Activated gamma-delta T cell treated with Interleukin-2 at 50 U/mL for 16 hours (primary cell): ENCODE data around the gene TANK.
"Not testable (repeated sequence)": the region's sequence is repeated elsewhere in the genome, so short reads cannot be mapped to it uniquely, and the experiment has no call there.

Source experiments
- DNase-seq: peaks from one replicate; pipeline ENCODE4 v3.0.0-alpha.2; 2020

Gene TANK

GRCh38 chr2:161170377-161170776 lies 10.1 kb downstream of the TANK start:
- no peak for DNase-seq

GRCh38 chr2:161170958-161171932 lies 11.0 kb downstream of the TANK start:
- no peak for DNase-seq

DNA sequence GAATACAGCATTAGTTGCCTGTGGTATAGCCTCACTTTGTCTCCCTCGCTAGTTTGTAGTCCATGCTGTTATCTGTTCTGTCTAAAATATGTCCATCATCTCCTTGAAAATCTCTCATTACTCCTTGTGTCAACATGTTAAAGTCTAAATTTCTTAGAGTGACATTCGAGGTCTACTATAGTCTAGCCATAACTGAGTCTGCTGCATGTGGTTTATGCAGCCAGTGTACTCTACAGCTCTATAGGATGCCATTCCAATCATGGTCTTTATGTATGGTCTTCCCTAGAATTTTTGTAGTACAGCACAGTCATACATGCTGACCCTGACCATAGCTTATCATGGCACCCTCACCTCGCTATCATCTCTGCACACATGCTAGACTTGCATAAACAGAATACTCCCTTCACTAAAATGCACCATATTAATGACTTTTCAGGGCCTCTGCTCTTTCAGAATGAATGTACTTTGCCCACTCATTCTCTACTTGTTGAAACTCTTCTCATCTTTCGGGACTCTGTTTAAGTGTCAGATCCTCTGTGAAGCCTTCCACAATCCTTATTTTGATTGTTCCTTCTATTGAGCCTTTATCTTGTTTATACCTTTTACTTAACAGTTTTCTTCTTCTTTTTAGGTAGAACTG lies 12.8 kb downstream of the TANK start:
- no peak for DNase-seq

DNA sequence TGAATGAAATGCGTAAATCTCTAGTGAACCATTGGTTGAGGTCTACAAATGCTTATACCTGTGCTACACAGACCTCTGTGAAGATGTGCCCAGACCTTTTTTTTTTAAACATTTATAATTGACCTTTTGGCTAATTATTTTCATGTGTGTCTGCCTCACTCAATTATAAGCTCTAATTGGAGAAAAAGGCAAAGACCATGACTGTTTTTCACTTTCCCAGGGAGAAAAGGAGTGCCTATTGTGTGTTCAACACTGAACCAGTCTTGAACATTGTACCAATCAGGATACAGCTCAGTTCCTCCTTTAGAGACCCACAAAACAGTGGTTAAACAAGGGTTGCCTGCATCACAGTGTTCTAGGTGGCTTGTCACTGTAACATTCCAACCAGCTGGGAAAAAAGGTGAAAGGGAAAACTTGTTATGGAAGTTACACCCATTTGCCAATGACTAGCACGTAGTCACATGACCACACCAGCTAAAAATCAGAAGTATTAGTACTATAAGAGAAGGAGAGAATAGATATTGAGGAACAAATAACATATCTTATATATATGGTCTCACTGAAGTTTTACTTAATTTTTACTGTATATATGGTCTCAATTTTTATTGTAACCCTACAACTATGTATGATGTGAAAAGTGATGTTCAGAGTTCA lies 13.4 kb downstream of the TANK start:
- DNase-seq: no peak

- DNase-seq: no peak
These were observed 17.7 kb downstream of the TANK start for GRCh38 chr2:161177969-161178368.

DNA sequence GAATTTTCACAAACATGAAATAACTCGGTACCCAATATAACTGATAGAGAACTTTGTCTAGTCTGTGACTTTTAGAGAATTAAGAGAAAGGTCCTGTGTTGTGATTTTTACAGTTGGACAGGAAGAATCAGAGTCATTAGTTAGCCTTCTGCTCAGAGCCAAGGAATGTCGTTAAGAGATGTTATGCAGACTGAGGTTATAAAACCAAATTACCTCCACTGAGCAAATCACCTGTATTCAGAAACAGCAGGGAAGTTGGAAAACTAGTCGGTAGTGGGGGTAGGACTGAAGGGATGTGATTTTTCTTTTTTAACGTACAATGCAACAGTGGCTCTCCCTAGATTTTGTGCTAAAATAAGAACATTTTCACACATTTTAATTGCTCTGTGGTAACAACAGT lies 18.5 kb downstream of the TANK start:
- no peak for DNase-seq

DNA sequence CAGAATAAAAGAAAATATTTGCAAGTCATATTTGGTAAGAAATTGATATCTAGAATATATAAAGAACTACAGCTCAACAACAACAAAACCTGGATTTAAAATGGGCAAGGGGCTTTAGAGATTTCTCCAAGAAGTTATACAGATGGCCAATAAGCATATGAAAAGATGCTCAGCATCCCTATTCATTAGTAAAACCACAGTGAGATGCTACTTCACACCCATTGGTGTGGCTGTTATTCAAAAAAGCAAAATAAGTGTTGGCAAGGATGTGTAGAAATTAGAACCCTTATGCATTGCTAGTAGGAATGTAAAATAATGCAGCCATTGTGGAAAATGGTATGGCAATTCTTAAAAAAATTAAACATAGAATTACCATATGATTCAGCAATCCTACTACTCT lies 29.8 kb downstream of the TANK start:
- no peak for DNase-seq

GRCh38 chr2:161195602-161196001 lies 35.4 kb downstream of the TANK start:
- not testable (repeated sequence) for DNase-seq

DNA sequence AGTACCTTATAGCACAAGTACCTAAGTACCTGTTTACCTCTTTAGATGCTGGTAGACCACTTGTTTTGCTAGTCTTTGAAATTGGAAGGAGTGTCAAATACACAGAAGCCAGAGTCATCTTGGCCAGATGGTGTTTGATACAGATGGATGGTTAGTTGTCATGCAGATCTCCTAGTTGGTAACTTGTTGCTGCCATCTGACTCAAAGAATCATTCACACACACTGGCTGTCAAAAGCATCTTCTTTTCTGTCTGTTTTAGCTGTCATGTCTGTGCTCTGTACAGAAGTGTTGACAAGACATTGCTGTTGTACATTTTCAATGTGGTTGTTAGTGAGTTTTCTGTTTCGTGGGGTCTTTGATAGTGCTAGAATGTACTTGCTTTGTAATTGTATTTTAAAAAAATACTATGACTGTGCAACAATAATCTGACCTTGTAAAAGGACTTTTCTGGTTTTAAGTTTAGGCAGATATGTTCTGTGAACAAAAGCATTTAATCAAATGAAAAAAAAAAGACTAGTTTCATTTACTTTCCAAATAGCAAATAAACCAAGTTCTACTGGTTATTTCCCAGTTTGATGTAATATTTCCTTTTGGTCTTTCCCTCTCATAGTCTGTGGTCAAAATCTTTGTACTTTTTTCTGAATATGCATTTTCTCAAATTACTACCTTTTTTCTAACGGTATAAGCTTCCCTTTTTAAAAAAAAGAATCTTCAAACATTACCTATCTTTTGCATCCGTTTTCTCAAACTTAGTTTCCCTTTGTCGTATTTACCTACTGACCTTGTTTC lies 39.9 kb downstream of the TANK start:
- no peak for DNase-seq

DNA sequence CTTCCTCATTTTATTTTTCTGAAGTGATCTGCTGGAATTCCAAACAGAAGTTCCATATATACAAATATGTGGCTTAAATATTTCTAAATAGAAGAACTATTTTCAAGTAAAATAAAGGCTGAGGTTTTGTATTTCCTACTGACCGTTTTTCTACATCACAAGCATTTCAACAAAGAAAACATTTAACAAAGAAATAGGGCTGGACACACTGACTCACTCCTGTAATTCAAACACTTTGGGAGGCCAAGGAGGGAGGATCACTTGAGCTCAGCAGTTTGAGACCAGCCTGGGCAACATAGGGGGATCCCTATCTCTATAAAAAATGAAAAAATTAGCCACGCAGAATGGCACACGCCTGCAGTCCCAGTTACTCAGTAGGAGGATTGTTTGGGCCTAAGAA lies 44.6 kb downstream of the TANK start:
- no peak for DNase-seq

- DNase-seq: no peak
These were observed 46.3 kb downstream of the TANK start for GRCh38 chr2:161206471-161207032.

DNA sequence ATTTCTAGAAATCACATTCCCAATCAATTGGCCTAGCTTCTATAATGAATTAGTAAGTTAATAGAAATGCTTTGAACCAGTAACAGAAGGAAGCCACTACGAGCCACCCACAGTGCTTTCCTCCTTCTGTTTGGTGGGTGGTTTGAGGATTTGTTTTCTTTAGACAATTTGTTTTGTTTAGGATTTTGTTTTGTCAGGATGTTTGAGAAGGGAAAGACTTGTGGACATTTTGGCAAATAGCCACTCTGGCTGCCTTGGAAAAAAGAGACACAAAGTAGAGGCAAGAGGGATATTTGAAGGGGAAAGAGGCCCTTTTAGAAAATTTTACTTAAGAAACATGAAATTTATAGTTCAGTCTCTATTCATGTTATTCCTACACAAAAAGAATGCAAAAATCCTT lies 47.7 kb downstream of the TANK start:
- no peak for DNase-seq

GRCh38 chr2:161208527-161209139 lies 48.4 kb downstream of the TANK start:
- DNase-seq: no peak

DNA sequence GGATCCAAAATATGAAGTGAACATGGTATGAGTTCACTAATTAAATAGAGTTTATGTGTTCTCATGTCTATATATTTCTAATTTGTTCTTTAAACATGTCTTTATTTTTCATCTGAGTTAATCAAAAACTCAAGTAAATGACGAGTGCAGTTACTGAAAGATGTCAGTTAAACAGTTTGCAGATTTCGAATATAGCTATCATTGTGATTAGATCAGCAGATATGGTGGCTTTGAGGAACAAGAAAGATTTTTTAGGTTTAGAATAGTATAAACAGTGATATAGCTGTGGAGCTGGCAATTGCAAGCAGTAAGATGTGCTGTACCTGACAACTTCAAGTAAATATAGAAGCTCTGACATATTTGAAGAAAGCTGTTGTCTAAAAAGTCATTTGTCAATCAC lies 49.7 kb downstream of the TANK start:
- no peak for DNase-seq

GRCh38 chr2:161217597-161218185 lies 57.5 kb downstream of the TANK start:
- DNase-seq: no peak

GRCh38 chr2:161219211-161219610 lies 59.0 kb downstream of the TANK start:
- DNase-seq: no peak

DNA sequence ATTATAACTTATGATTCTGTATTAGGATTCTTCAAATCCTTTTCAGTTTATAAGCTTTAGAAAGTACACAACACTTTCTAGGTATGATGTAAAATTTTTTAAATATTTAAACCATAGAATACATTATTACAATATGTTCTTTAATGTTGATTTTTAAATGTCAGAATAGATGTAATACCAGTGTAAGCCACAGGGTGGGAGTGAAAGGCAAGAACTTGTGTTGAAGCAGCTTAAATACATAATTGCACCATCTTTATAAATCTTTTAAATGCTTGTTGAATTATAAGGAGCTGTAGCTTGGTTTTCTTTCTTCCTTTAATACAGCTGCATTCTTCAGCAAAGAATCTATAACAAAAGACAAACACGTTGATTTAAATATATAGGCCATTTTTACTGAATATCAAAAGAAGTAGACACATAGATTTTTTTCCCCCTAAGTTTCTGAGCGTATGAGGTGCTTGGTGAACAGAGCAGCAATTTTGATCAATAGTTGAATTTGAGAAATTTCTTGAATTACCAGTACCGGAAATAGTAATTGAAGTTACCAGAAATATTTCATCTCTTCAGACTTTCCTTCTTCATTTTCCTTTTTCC lies 63.0 kb downstream of the TANK start:
- DNase-seq: no peak

GRCh38 chr2:161228511-161229240 lies 68.4 kb downstream of the TANK start:
- DNase-seq: no peak

- DNase-seq: no peak
These were observed 70.7 kb downstream of the TANK start for GRCh38 chr2:161230959-161231358.

- DNase-seq: no peak
These were observed 72.3 kb downstream of the TANK start for GRCh38 chr2:161232571-161232970.
